Activated T-helper 2 cell treated with anti-CD3 and anti-CD28 coated beads, Interferon-gamma antibody, Interleukin-2, Interleukin-4, amounts not matched to agents 10 μg/mL and 5 μg/mL and 100 μg/mL, durations not matched to agents 14 hours and 24 hours and 36 hours (primary cell): ENCODE results near the gene FMN1. TPM values are rescaled to one million over a fixed set of nuclear protein-coding genes. Genes with fewer than 3 reads are reported as not detected.

Experiments used
- DNase-seq: peaks from one replicate; pipeline ENCODE4 v3.0.0; 2021; ENCODE audit warnings: low spot score
- H3K27ac Mint-ChIP-seq: one replicate; pipeline ENCODE4 v1.8.0; 2021; ENCODE audit warnings: mixed read lengths
- H3K27me3 Mint-ChIP-seq: one replicate; pipeline ENCODE4 v1.8.0; 2021; ENCODE audit warnings: low read depth, mixed read lengths
- H3K36me3 Mint-ChIP-seq: one replicate; pipeline ENCODE4 v1.8.0; 2021; ENCODE audit warnings: low read depth, mixed read lengths
- H3K4me1 Mint-ChIP-seq: one replicate; pipeline ENCODE4 v1.8.0; 2021; ENCODE audit warnings: low read depth, mixed read lengths
- H3K4me3 Mint-ChIP-seq: one replicate; pipeline ENCODE4 v1.8.0; 2021; ENCODE audit warnings: low read depth, mild to moderate bottlenecking, moderate library complexity, mixed read lengths
- H3K9me3 Mint-ChIP-seq: one replicate; pipeline ENCODE4 v1.8.0; 2021; ENCODE audit warnings: mixed read lengths
- intact Hi-C: fragments of 100-400 bp; cut with micrococcal nuclease; formaldehyde crosslinking; loops from one replicate; pipeline ENCODE4 v1.15.1; 2023
- total RNA-seq: library from RNA; stranded (reverse); gene quantifications from 2 replicates; pipeline ENCODE4 v1.2.3, GENCODE V29; 2022

FMN1 gene
- total RNA-seq, 1 donor from 2014 or later: 0.02 TPM

DNA sequence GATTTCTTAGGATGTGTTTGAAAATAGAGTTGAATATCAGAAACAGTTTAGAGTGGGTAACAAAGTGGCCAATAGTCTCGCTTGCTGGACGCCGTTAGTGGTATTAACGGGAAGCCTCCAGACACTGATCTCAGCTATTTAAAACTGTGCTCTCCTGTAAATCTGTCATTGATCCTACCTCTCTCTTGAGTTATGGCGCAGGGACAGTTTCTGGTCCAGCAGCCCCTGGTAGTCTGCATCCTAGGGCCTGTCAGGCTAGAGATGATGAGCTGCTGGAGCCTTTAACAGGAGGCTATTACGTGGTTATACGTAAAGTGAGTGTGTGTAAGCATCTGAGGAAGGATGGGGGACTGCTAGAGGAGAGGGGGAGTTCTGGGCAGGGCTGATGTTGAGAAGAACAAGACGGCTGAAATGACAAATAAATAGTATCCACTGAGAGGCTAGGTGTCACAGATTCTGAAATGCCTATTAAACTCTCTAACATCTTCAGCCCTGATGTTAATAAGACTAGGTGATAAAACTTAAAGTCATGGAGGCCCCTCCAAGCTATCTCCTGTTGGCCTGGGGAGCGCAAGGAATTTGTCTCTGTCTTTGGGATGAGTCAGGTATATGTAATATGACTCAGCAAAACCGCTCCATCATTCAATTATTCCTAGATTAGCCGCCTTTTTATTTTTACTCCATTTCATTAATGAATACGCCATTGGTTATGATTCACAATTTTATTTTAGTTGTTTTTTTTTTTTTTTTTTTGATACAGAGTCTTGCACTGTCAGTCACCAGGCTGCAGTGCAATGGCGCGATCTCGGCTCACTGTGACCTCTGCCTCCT lies 321.0 kb downstream of the FMN1 start:
- no peak overlapping the region for H3K27ac Mint-ChIP-seq
- H3K9me3 Mint-ChIP-seq: no peaks in the 10 kb centered on the region
- H3K4me1 Mint-ChIP-seq: no peaks in the 10 kb centered on the region
- DNase-seq: no peak
- intact Hi-C loops: no loop called here
- peaks cover 5% of the 10 kb centered on the region for H3K27me3 Mint-ChIP-seq
- no peaks in the 10 kb centered on the region for H3K36me3 Mint-ChIP-seq
- no peak overlapping the region for H3K4me3 Mint-ChIP-seq

DNA sequence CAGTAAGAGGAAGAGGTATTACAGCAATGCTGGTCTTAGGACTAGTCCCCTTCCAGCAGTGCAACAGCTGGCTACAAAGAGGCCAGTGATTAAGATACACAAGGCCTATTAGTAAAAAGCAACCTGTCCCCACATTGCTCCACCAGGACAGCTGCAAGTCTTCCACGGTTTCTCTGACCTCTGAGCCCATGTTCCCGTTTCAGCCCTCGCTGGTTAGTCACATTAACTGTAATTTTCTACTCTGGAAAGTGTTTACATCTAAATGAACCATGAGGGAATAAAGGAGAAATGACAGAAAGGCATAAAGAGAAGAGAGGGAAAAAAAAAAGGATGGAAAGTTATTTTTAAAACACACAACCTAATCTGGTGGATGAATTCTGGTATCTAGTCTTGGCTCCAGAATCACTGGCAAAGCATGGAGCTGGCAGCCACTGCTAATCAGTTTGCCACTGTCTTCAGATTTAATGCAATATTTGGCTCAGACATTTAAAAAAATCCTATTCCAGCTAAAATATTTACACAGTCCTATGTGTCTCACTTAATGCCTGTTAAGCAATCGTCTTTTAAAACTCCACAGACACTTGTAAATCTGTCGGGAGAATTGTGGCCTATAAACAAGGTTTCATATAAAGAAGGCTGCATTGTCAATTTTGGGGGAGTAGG lies 321.8 kb downstream of the FMN1 start:
- no peaks in the 10 kb centered on the region for H3K36me3 Mint-ChIP-seq
- H3K9me3 Mint-ChIP-seq: no peaks in the 10 kb centered on the region
- intact Hi-C loops: no loop called here
- no peaks in the 10 kb centered on the region for H3K4me1 Mint-ChIP-seq
- no peak overlapping the region for H3K27ac Mint-ChIP-seq
- DNase-seq: no peak
- H3K4me3 Mint-ChIP-seq: no peak overlapping the region
- no peaks in the 10 kb centered on the region for H3K27me3 Mint-ChIP-seq

DNA sequence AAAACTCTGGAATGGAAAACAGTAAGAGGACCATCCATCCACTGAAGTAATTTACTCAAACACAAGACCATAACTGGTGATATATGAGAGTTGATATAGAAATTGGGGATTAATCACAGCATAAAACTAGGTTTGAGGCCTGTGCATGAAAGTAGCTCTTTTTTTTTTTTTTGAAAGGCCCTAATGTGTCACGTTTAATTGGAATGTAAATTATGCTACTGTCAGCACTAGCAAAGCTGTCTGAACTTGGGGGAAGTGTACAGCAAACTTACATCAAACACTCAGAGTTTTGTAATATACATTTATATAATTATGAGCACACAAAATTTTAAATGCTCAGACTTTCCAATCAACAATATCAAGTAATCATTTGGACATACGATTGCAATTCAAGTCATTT lies 322.6 kb downstream of the FMN1 start:
- H3K4me1 Mint-ChIP-seq: no peaks in the 10 kb centered on the region
- no peaks in the 10 kb centered on the region for H3K36me3 Mint-ChIP-seq
- H3K9me3 Mint-ChIP-seq: no peaks in the 10 kb centered on the region
- intact Hi-C loops: no loop called here
- no peak overlapping the region for H3K27ac Mint-ChIP-seq
- H3K4me3 Mint-ChIP-seq: no peak overlapping the region
- no peaks in the 10 kb centered on the region for H3K27me3 Mint-ChIP-seq
- no peak for DNase-seq

DNA sequence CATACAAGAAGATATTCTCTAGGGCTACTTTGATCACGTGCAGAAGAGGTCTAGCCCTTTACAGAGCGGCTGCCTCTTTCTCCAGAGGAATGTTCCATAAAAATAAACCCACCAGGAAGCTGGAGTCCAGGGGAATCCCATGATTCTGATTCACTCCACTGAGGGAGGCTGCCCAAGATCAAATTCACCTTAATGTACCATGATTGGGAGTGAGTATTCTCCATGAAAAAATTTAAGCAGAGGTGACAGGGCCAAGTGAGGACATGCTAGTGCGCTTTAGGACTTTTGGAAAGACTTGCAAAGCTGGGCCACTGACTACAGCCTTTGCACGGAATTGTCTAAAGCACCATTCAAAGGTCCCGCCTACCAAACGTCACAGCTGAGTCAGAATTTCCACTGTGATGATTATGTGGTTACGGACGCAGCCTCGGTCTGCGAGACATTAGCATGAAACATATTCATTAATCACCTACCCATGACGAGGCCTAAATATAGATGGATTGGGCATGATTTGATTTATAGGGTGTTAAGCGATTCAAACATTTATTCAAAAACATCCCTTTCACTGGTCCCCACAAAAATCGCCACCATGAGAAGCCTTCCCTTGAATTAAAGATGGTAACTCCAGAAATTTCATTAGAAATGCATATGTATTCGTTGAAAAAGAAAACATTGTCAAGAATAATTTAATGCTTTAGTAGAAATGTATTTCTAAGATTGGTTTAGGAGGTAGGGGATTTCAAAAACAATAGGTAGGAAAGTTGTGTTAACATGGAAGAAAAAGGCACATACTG lies 324.1 kb downstream of the FMN1 start:
- Mint-ChIP-seq H3K36me3 (no peaks in the 10 kb centered on the region), H3K4me1 (no peaks in the 10 kb centered on the region), H3K27me3 (no peaks in the 10 kb centered on the region), H3K9me3 (no peaks in the 10 kb centered on the region), H3K27ac (no peak overlapping the region), H3K4me3 (no peak overlapping the region)
- intact Hi-C loops: no loop called here
- DNase-seq: no peak

DNA sequence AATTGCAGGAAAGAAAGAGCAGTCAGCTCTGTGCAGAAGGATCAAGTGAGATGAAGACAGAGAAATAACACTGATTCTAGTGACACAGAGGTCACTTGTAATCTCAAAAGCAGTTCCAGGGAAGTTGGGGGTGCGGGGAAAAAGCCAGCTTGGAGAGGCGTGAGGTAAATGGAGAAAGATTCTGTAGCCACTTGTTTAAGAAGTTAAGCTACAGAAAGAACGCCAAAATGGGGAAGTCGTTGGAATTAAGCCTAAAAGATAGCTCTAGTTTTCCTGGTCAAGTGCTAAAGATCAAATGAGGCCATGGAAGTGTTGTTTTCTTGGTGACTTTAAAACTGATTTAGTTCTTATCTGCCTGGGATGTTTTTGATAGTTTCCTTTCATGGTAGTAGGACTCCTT lies 324.7 kb downstream of the FMN1 start:
- Mint-ChIP-seq H3K27me3 (no peaks in the 10 kb centered on the region), H3K4me3 (no peak overlapping the region), H3K27ac (no peak overlapping the region), H3K4me1 (no peaks in the 10 kb centered on the region), H3K36me3 (no peaks in the 10 kb centered on the region), H3K9me3 (no peaks in the 10 kb centered on the region)
- intact Hi-C loops: no loop called here
- no peak for DNase-seq

DNA sequence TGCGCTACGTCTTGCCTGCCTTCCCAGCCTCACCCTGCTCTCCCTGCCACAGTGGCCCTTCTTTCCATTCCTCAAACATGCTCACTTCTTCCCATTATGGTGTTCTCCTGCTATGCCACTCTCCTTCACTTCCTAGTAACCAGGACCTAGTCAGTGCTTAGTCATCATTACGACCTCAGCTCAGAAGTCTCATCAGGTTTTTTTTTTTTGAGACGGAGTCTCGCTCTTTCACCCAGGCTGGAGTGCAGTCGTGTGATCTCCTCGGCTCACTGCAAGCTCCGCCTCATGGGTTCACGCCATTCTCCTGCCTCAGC lies 327.2 kb downstream of the FMN1 start:
- Mint-ChIP-seq H3K9me3 (no peaks in the 10 kb centered on the region), H3K36me3 (no peaks in the 10 kb centered on the region), H3K4me3 (no peak overlapping the region), H3K27me3 (no peaks in the 10 kb centered on the region), H3K27ac (no peak overlapping the region), H3K4me1 (peaks cover 2% of the 10 kb centered on the region)
- no peak for DNase-seq
- intact Hi-C loops: no loop called here

DNA sequence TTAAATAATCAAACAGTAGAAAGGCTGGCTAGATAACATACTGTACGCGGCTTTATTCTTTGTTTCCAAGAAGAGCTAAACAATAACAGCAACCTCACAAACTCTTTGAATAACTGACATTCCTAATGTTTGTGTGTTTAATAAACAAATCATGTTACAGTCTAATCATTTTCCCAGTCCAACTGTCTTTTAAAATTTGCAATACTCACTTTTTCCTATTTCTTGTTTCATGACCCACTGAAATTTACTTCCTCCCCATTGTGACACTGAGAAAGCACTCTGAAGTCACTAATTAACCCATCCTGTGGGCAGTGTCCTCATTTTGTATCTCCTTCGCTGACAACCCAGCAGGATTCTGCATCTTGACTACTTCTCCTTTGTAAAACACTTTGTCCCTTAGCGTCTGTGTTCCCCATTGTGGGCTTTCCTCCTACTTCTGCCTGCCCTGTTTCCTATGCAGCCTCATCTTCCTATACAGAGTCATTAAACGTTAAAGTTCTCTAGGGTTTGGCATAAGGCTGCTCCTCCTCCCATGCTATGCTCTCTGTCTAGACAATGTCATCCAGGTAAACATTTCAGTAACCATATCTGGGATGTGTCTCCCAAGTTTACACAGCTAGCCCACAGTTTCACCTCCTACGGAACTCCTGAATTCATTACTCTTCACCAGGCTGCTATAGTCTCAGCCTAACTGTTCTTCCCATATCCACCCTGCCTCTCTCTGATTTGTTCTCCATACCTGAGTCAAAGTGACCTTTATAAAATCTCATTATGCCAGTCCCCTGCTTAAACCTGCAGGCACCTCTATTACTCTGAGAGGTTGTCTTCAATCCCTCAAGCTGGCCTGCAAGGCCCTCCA lies 327.8 kb downstream of the FMN1 start:
- no peak overlapping the region for H3K4me3 Mint-ChIP-seq

DNA sequence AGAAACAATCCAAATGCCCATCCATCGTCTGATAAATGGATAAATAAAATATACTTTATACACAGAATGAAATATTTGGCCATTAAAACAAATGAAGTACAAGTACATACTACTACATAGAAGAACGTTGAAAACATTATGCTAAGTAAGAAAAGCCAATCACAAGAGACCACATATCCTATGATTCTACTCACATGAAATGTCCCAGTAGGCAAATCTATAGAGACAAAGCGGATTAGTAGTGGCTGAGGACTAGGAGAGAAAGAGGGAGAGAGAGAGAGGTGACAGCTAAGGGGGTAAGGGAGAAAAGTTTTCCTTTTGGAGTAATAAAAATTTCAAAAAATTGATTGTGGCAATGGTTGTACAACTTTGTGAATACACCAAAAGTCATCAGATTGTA lies 329.7 kb downstream of the FMN1 start:
- Mint-ChIP-seq H3K9me3 (no peaks in the 10 kb centered on the region), H3K4me3 (no peak overlapping the region), H3K4me1 (peaks cover 2% of the 10 kb centered on the region), H3K27ac (no peak overlapping the region), H3K36me3 (no peaks in the 10 kb centered on the region), H3K27me3 (no peaks in the 10 kb centered on the region)
- intact Hi-C loops: no loop called here
- no peak for DNase-seq

More for the DNA sequence above, 327.8 kb downstream of the FMN1 start:
- no peak for DNase-seq
- Mint-ChIP-seq H3K27ac (no peak overlapping the region), H3K4me1 (peaks cover 2% of the 10 kb centered on the region), H3K27me3 (no peaks in the 10 kb centered on the region), H3K9me3 (no peaks in the 10 kb centered on the region), H3K36me3 (no peaks in the 10 kb centered on the region)
- intact Hi-C loops: no loop called here

DNA sequence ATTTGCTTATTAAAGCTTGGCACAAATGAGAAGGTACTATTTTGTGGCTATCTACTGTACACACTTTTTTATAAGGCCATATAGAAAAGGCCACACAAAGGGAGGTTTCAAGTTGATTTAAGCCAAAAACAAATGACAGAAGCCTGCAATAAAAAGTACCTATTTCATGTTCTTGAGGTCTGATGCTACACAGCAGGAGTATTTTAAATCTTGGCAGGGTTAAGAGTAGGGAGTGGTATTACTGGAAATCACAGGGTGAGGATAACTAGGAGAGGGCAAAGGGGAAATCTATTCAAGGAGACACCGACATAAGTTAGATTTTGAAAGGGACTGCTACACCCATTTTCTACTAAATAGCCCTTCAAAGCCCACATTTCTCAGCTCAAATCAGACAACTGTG lies 330.5 kb downstream of the FMN1 start:
- H3K4me1 Mint-ChIP-seq: peaks cover 2% of the 10 kb centered on the region
- no peak for DNase-seq
- no peaks in the 10 kb centered on the region for H3K36me3 Mint-ChIP-seq
- H3K27me3 Mint-ChIP-seq: no peaks in the 10 kb centered on the region
- no peak overlapping the region for H3K4me3 Mint-ChIP-seq
- intact Hi-C loops: no loop called here
- no peak overlapping the region for H3K27ac Mint-ChIP-seq
- no peaks in the 10 kb centered on the region for H3K9me3 Mint-ChIP-seq

DNA sequence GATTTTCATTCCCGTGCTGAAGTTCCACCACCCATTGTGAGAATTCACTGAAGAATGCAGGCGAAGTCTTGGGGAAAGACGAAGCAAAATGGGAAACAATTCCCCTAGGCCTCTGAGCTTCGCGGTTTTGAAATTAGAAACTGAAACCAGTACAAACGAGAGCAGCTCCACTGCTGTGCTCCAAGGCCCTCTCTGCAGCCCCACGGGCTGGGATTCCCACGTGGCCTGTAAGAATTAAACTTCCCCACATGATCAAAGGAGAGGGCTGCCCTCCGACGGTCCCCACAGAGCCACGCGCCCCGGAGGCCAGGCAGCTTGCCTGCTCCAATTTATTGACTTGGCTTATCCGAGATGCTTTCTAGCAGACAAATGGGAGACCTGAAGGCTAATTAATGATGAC lies 332.8 kb downstream of the FMN1 start:
- peaks cover 2% of the 10 kb centered on the region for H3K4me1 Mint-ChIP-seq
- intact Hi-C loops: no loop called here
- no peaks in the 10 kb centered on the region for H3K9me3 Mint-ChIP-seq
- DNase-seq: no peak
- H3K36me3 Mint-ChIP-seq: no peaks in the 10 kb centered on the region
- peaks cover 3% of the 10 kb centered on the region for H3K27me3 Mint-ChIP-seq
- H3K27ac Mint-ChIP-seq: no peak overlapping the region
- no peak overlapping the region for H3K4me3 Mint-ChIP-seq

DNA sequence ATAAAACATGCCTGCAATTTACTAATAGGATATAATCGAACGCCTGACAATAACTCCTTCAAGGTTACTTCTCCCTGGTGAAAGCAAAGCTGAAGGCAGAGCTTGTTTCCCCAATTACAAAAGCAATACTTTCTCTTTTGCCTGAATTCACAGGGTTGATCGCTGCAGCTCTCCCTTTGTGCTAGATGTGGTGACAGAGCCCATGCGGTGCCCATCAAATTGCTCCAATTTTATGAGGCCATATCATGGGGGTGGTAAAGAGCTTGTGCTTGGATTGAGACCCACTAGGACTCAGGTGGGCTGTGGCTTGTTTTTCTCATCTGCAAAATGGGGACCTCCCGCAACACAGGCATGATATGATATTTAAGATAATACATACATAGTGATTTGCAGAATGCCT lies 333.3 kb downstream of the FMN1 start:
- intact Hi-C loops: no loop called here
- H3K4me1 Mint-ChIP-seq: peaks cover 2% of the 10 kb centered on the region
- H3K9me3 Mint-ChIP-seq: no peaks in the 10 kb centered on the region
- no peaks in the 10 kb centered on the region for H3K36me3 Mint-ChIP-seq
- no peak for DNase-seq
- no peak overlapping the region for H3K27ac Mint-ChIP-seq
- H3K27me3 Mint-ChIP-seq: peaks cover 3% of the 10 kb centered on the region
- no peak overlapping the region for H3K4me3 Mint-ChIP-seq

DNA sequence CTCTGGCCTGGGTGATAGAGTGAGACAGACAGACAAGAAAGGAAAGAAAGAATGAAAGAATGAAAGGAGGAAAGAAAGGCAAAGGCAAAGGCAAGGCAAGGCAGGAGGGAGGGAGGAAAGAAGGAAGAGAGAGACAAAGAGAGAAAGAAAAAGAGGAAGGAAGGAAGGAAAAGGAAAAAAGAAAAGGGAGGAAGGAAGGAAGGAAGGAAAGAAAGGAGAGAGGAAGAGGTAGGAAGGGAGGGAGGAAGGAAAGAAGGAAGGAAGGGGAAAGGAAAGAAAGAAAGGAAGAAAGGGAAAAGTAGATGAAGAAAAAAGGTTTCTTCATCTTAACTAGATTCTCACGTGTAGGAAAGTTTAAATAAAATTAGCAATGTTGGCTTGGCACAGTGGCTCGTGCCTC lies 334.5 kb downstream of the FMN1 start:
- H3K4me3 Mint-ChIP-seq: no peak overlapping the region
- H3K4me1 Mint-ChIP-seq: peaks cover 2% of the 10 kb centered on the region
- H3K27me3 Mint-ChIP-seq: peaks cover 3% of the 10 kb centered on the region
- no peak for DNase-seq
- intact Hi-C loops: no loop called here
- no peak overlapping the region for H3K27ac Mint-ChIP-seq
- no peaks in the 10 kb centered on the region for H3K36me3 Mint-ChIP-seq
- no peaks in the 10 kb centered on the region for H3K9me3 Mint-ChIP-seq
